PFSK-1 (cell line): ENCODE results near the gene TMPRSS3.

Experiments
- FOXP2 ChIP-seq: optimal IDR thresholded peaks from 2 replicates; pipeline ENCODE3; 2011; ENCODE audit warnings: borderline replicate concordance, control low read depth, inconsistent platforms; ENCODE audit not compliant: insufficient read depth; ENCODE audit errors: extremely low read length, extremely low read depth
- POLR2AphosphoS5 ChIP-seq: IDR thresholded peaks from 2 replicates; pipeline ENCODE4 v1.6.1; 2012; ENCODE audit warnings: low read depth, mild to moderate bottlenecking, control low read depth, low read length, moderate library complexity
- SIN3A ChIP-seq: IDR thresholded peaks from 2 replicates; pipeline ENCODE4 v1.6.1; 2012; ENCODE audit warnings: mild to moderate bottlenecking, low read length, moderate library complexity, borderline replicate concordance; ENCODE audit not compliant: insufficient read depth
- TAF1 ChIP-seq: IDR thresholded peaks from 2 replicates; pipeline ENCODE4 v1.6.1; 2012; ENCODE audit warnings: low read length, control low read depth, borderline replicate concordance; ENCODE audit not compliant: insufficient read depth
- TF ChIP-seq, protein P1 (sequence below), 2 experiments: IDR thresholded peaks; 2 replicates each; pipeline versions ENCODE4 v1.6.1 to v1.8.0; 2011 to 2012; ENCODE audit warnings: low read depth in 2 of 2, low read length in 2 of 2, control low read depth in 1 of 2, inconsistent platforms in 1 of 2, mild to moderate bottlenecking in 1 of 2, moderate library complexity in 1 of 2; ENCODE audit not compliant: insufficient read depth in 1 of 2

The TMPRSS3 gene

DNA sequence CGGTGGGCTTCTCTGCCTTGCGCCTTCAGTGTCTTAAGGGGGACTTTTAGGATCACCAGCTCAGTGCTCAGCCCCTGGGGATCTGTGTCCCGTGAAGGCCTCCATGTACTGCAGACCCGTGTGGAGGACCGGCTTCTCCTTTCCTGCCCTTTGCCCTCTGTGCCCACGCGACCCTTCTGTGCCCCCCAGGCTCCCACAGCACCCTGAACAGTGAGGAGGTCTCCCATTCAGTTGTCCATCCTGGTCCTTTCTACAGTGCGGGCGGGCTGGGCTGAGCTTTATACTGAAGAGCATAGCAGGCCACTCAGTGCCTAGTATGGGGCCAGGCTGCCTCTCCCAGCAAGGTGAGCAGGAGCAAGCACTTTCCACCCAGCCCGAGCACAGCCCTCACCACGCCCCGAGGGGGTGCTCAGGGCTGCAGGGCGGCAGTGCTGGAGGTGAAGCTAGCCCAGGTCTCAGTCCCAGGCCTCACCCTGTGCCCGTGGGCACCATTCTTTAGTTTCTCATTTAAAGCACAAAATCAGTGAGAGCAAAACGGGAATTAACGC is 21.9 kb downstream of the TMPRSS3 start:
- TF ChIP-seq TAF1: no peak
- TF ChIP-seq, protein P1, sequence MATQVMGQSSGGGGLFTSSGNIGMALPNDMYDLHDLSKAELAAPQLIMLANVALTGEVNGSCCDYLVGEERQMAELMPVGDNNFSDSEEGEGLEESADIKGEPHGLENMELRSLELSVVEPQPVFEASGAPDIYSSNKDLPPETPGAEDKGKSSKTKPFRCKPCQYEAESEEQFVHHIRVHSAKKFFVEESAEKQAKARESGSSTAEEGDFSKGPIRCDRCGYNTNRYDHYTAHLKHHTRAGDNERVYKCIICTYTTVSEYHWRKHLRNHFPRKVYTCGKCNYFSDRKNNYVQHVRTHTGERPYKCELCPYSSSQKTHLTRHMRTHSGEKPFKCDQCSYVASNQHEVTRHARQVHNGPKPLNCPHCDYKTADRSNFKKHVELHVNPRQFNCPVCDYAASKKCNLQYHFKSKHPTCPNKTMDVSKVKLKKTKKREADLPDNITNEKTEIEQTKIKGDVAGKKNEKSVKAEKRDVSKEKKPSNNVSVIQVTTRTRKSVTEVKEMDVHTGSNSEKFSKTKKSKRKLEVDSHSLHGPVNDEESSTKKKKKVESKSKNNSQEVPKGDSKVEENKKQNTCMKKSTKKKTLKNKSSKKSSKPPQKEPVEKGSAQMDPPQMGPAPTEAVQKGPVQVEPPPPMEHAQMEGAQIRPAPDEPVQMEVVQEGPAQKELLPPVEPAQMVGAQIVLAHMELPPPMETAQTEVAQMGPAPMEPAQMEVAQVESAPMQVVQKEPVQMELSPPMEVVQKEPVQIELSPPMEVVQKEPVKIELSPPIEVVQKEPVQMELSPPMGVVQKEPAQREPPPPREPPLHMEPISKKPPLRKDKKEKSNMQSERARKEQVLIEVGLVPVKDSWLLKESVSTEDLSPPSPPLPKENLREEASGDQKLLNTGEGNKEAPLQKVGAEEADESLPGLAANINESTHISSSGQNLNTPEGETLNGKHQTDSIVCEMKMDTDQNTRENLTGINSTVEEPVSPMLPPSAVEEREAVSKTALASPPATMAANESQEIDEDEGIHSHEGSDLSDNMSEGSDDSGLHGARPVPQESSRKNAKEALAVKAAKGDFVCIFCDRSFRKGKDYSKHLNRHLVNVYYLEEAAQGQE (IDR thresholded peaks at IDR 0.05; ENCODE audit: insufficient read depth in 1 of 2, low read depth in 2 of 2, low read length in 2 of 2): no peak
- TF ChIP-seq SIN3A: no peak

DNA sequence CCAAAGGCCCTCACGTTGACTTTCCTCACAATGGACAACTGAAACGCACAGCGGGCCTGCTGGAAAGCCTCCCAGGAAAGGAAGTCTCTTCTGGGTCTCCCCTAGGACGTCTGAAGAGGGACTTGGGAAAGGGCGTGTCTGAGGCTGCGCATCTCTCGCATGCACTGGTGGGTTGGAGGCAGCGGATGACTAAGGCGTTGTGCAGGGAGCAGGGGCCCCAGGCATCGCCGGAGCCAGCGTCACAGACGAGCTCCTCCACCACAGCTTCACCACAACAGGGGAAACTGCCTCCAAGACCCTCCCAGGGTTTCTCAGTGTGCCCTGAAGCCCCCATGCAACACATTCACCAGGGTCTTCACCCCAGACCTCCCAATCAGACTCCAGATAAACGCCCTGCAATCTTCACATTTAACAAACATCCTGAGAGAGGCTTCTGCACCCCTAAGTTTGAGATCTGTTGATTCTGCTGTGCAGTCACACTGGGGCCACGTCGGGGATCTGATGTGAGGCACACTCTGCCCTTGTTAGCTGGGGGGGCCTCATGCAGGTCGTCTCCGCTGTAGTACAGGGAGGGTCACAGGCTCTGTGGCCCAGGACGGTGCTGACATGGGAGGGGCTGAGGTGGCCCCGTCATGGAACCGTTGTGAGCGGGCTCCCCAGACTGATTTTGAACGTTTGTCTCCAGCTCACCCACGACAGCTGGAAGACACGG is 22.5 kb downstream of the TMPRSS3 start:
- TF ChIP-seq TAF1 (no peak), POLR2AphosphoS5 (no peak), FOXP2 (no peak), SIN3A (no peak)
- TF ChIP-seq, protein P1 (IDR thresholded peaks at IDR 0.05; ENCODE audit: insufficient read depth in 1 of 2, low read depth in 2 of 2, low read length in 2 of 2): no peak

DNA sequence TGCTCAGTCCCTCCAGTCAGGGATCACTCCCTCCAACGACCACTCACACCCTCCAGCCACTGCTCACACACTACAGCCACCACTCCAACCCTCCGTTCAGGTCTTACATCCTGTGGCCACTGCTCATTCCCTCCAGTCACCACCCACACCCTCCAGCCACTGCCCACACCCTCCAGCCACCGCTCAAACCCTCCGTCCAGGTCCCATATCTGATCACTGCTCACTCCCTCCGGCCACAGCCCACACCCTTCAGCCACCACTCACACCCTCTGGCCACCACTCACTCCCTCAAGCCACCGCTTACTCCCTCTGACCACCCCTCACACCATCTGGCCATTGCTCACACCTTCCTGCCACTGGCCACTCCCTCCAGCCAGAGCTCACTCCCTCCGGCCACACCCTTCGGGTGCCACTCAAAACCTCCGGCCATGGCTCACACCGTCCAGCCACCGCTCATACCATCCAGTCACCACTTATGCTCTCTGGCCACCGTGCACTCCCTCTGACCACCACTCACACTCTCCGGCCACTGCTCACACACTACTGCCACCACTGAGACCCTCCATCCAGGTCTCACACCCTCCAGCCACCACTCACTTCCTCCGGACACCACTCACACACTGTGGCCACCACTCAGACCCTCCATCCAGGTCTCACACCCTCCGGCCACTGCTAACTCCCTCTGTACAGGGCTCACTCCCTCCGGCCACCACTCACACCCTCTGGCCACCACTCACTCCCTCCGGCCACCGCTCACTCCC is 24.8 kb downstream of the TMPRSS3 start:
- no peak for TF ChIP-seq SIN3A
- no peak for TF ChIP-seq TAF1
- TF ChIP-seq, protein P1 (IDR thresholded peaks at IDR 0.05; ENCODE audit: insufficient read depth in 1 of 2, low read depth in 2 of 2, low read length in 2 of 2): no peak
- no peak for TF ChIP-seq FOXP2
- no peak for TF ChIP-seq POLR2AphosphoS5

DNA sequence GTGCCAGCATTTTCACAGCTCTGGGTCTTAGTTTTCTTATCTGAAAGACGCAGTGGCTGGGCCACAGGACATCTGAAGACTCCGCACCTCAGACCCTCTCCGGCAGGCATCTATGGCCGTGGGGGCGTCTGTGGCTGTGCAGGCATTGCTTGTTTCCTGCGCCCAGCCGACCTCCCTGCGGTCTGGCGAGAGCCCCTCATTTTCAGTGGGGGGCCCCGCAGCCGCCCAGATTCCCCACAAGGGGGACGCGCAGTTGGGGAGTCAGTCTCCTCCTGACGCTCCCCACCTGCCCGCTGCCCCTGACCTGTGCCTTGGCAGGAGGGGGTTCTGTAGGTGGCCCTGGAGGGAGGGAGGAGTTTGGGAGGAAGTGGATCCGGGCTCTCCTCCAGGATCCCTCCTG is 26.0 kb downstream of the TMPRSS3 start:
- TF ChIP-seq FOXP2: no peak
- TF ChIP-seq, protein P1 (IDR thresholded peaks at IDR 0.05; ENCODE audit: insufficient read depth in 1 of 2, low read depth in 2 of 2, low read length in 2 of 2): no peak
